SK-N-SH (cell line): Measurements from ENCODE around the gene HOXB8. TPM values are rescaled to one million over a fixed set of nuclear protein-coding genes. Genes with fewer than 3 reads are reported as not detected.

Experiments
- CTCF ChIA-PET: fragments of 300-600, 350-600 bp; formaldehyde crosslinking; extraction: SDS; loops from one replicate; lab custom pipeline; 2021; lab: Yijun Ruan, JAX
- POLR2A ChIA-PET: fragments of 350-600 bp; sonication (Branson Sonifier 250); formaldehyde crosslinking; extraction: SDS; loops from one replicate; lab custom pipeline; 2020; ENCODE audit warnings: antibody characterized with exemption, inconsistent platforms; lab: Yijun Ruan, JAX
- DNase-seq: peaks from one replicate; pipeline ENCODE4 v3.0.0; 2012
- H2AFZ ChIP-seq: fragments of 200-600 bp; sonication (generic); 2 replicates; pipeline ENCODE4 v1.8.1; 2016; ENCODE audit warnings: antibody characterized with exemption, mild to moderate bottlenecking, low read depth
- H3F3A ChIP-seq: fragments of 200-600 bp; sonication (generic); replicated peaks from 2 replicates; pipeline ENCODE3; 2016; ENCODE audit warnings: antibody characterized with exemption, mild to moderate bottlenecking; ENCODE audit not compliant: insufficient read depth
- H3K27ac ChIP-seq, 2 experiments: fragments of 200-500 bp in 1 of 2; fragments of 200-600 bp in 1 of 2; sonication (Bioruptor generic) in 1 of 2; sonication (generic), shearing (Covaris generic) in 1 of 2; 2 replicates each; pipeline versions ENCODE4 v1.5.1 to v1.6.1; 2014 to 2016; ENCODE audit warnings: low read depth in 2 of 2, inconsistent platforms in 1 of 2, low read length in 1 of 2, mild to moderate bottlenecking in 1 of 2, mixed read lengths in 1 of 2
- H3K27me3 ChIP-seq: fragments of 200-600 bp; sonication (generic), shearing (Covaris generic); 2 replicates; pipeline ENCODE4 v1.6.1; 2016; ENCODE audit warnings: mixed run types; ENCODE audit not compliant: insufficient read depth
- H3K36me3 ChIP-seq, 2 experiments: fragments of 200-500 bp in 1 of 2; fragments of 200-600 bp in 1 of 2; sonication (Bioruptor generic) in 1 of 2; sonication (generic) in 1 of 2; replicated peaks in 1 of 2; 2 replicates each; pipeline versions ENCODE3 to v1.5.1; 2014 to 2016; ENCODE audit warnings: low read length in 1 of 2, mild to moderate bottlenecking in 1 of 2; ENCODE audit not compliant: insufficient read depth in 2 of 2, control insufficient read depth in 1 of 2
- H3K4me1 ChIP-seq, 2 experiments: fragments of 200-500 bp in 1 of 2; fragments of 200-600 bp in 1 of 2; sonication (Bioruptor generic) in 1 of 2; sonication (generic), shearing (Covaris generic) in 1 of 2; 2 replicates each; pipeline versions ENCODE4 v1.5.1 to v1.6.1; 2014 to 2016; ENCODE audit warnings: low read depth in 1 of 2, low read length in 1 of 2, mixed run types in 1 of 2; ENCODE audit not compliant: insufficient read depth in 2 of 2, control insufficient read depth in 1 of 2
- H3K4me2 ChIP-seq: fragments of 200-600 bp; sonication (generic), shearing (Covaris generic); 2 replicates; pipeline ENCODE4 v1.6.1; 2017; ENCODE audit warnings: mixed run types
- H3K4me3 ChIP-seq, 2 experiments: fragments of 200-500 bp in 1 of 2; fragments of 200-600 bp in 1 of 2; sonication (Bioruptor generic) in 1 of 2; sonication (generic), shearing (Covaris generic) in 1 of 2; 2 replicates each; pipeline versions ENCODE4 v1.5.1 to v1.8.1; 2014 to 2016; ENCODE audit warnings: low read depth in 2 of 2, inconsistent platforms in 1 of 2, low read length in 1 of 2, mild to moderate bottlenecking in 1 of 2, mixed read lengths in 1 of 2, moderate library complexity in 1 of 2
- H3K79me2 ChIP-seq: fragments of 200-600 bp; sonication (generic); 2 replicates; pipeline ENCODE4 v1.8.1; 2017; ENCODE audit warnings: mild to moderate bottlenecking; ENCODE audit not compliant: insufficient read depth
- H3K9ac ChIP-seq: fragments of 200-600 bp; sonication (generic); 2 replicates; pipeline ENCODE4 v1.6.1; 2017; ENCODE audit warnings: mixed run types
- H3K9me2 ChIP-seq: fragments of 200-600 bp; sonication (generic); 2 replicates; pipeline ENCODE4 v1.6.1; 2017; ENCODE audit warnings: mixed run types
- H3K9me3 ChIP-seq: fragments of 200-600 bp; sonication (generic); 2 replicates; pipeline ENCODE4 v1.6.1; 2017; ENCODE audit warnings: mixed run types, mild to moderate bottlenecking, moderate library complexity
- H4K20me1 ChIP-seq: fragments of 200-600 bp; sonication (generic); 2 replicates; pipeline ENCODE4 v1.6.1; 2017; ENCODE audit warnings: mild to moderate bottlenecking, mixed run types; ENCODE audit not compliant: insufficient read depth
- CTCF ChIP-seq: fragments of 200-600 bp; sonication (generic); IDR thresholded peaks from 2 replicates; pipeline ENCODE4 v1.6.1; 2017; ENCODE audit warnings: antibody characterized with exemption, mild to moderate bottlenecking, moderate library complexity
- ELF1 ChIP-seq: IDR thresholded peaks from 2 replicates; pipeline ENCODE4 v1.4.0; 2012
- EZH2phosphoT487 ChIP-seq: fragments of 200-600 bp; sonication (generic); IDR thresholded peaks from 2 replicates; pipeline ENCODE4 v1.6.1; 2017; ENCODE audit warnings: low read depth, mixed run types, mild to moderate bottlenecking, antibody characterized with exemption, moderate library complexity, borderline replicate concordance
- GABPA ChIP-seq: IDR thresholded peaks from 2 replicates; pipeline ENCODE4 v1.4.0; 2012; ENCODE audit warnings: low read depth, mild to moderate bottlenecking
- GATA2 ChIP-seq: sonication (generic); formaldehyde crosslinking; IDR thresholded peaks from 2 replicates; pipeline ENCODE4 v1.5.0; 2020; ENCODE audit warnings: mild to moderate bottlenecking, missing genetic modification reagents
- JUND ChIP-seq: IDR thresholded peaks from 2 replicates; pipeline ENCODE4 v1.4.0; 2012
- MEF2A ChIP-seq: IDR thresholded peaks from 2 replicates; pipeline ENCODE4 v1.4.0; 2012; ENCODE audit warnings: low read depth, borderline replicate concordance
- MXI1 ChIP-seq: IDR thresholded peaks from 2 replicates; pipeline ENCODE4 v1.6.1; 2012; ENCODE audit warnings: mild to moderate bottlenecking, low read depth, low read length, improper control_type of control experiment
- NRF1 ChIP-seq: IDR thresholded peaks from 2 replicates; pipeline ENCODE4 v1.6.1; 2012; ENCODE audit warnings: low read depth, mild to moderate bottlenecking, low read length
- PBX3 ChIP-seq: IDR thresholded peaks from 2 replicates; pipeline ENCODE4; 2012
- REST ChIP-seq: IDR thresholded peaks from 2 replicates; pipeline ENCODE4 v1.6.1; 2012; ENCODE audit warnings: mild to moderate bottlenecking, low read depth, low read length, moderate library complexity
- RXRA ChIP-seq: IDR thresholded peaks from 2 replicates; pipeline ENCODE4 v1.4.0; 2012; ENCODE audit warnings: low read depth, mild to moderate bottlenecking, borderline replicate concordance
- SIN3A ChIP-seq: IDR thresholded peaks from 2 replicates; pipeline ENCODE4 v1.6.1; 2012; ENCODE audit warnings: low read depth, mild to moderate bottlenecking, low read length, moderate library complexity, borderline replicate concordance
- SMC3 ChIP-seq: IDR thresholded peaks from 2 replicates; pipeline ENCODE4 v1.6.1; 2012; ENCODE audit warnings: low read depth, low read length, improper control_type of control experiment
- TAF1 ChIP-seq: IDR thresholded peaks from 2 replicates; pipeline ENCODE4 v1.6.1; 2012; ENCODE audit warnings: low read depth, mild to moderate bottlenecking, low read length, moderate library complexity, borderline replicate concordance
- TCF12 ChIP-seq: IDR thresholded peaks from 2 replicates; pipeline ENCODE4 v1.4.0; 2012
- USF1 ChIP-seq: IDR thresholded peaks from 2 replicates; pipeline ENCODE4 v1.4.0; 2012; ENCODE audit warnings: low read depth, borderline replicate concordance
- USF2 ChIP-seq: fragments of 150-350 bp; IDR thresholded peaks from 2 replicates; pipeline ENCODE4 v1.6.1; 2017; ENCODE audit warnings: antibody characterized with exemption, low read length, low read depth, borderline replicate concordance
- YY1 ChIP-seq: IDR thresholded peaks from 2 replicates; pipeline ENCODE4 v1.4.0; 2012; ENCODE audit warnings: low read depth, mild to moderate bottlenecking
- ZBTB33 ChIP-seq: IDR thresholded peaks from 2 replicates; pipeline ENCODE4 v1.4.0; 2012; ENCODE audit warnings: low read depth, borderline replicate concordance
- polyA plus RNA-seq, 3 experiments: library from polyadenylated mRNA; depleted of rRNA; stranded (reverse); fragments of >200 nt; gene quantifications; 2 replicates each; pipeline ENCODE4 v1.2.3, GENCODE V29; 2012

HOXB8 gene
- polyA plus RNA-seq, 1 of the 3 experiments (the other 2 are of a cell fraction) = not detected

- Histone ChIP-seq H3K4me2 (no peak overlapping the region), H3K27ac (no peak overlapping the region), H3K79me2 (no peaks in the 10 kb centered on the region), H3K36me3 (no peaks in the 10 kb centered on the region), H3K27me3 (peaks cover 99% of the 10 kb centered on the region), H3F3A (no peaks in the 10 kb centered on the region), H3K9me2 (no peaks in the 10 kb centered on the region), H4K20me1 (peaks cover 5% of the 10 kb centered on the region; the same call in 1 of the 2 replicates), H2AFZ (no peak overlapping the region), H3K9ac (no peak overlapping the region), H3K4me3 (no peak overlapping the region), H3K4me1 (no peaks in the 10 kb centered on the region; a peak in 1 of 4 replicates), H3K9me3 (no peaks in the 10 kb centered on the region)
- POLR2A ChIA-PET = no interaction called here
- no peak for DNase-seq
- CTCF ChIA-PET = interaction anchor here (0.9 to 1.7 kb wide), 8 partner anchors 8 to 594 kb away, joined by 3 to 8 read pairs (median 3); partner anchors contain the start of gene HOXB5
- TF ChIP-seq RXRA = no peak
- TF ChIP-seq USF2 = no peak
- no peak for TF ChIP-seq CTCF
- TF ChIP-seq MXI1 = no peak
- no peak for TF ChIP-seq SMC3
- TF ChIP-seq ELF1 = no peak
- no peak for TF ChIP-seq MEF2A
- no peak for TF ChIP-seq EZH2phosphoT487
- no peak for TF ChIP-seq TAF1
- no peak for TF ChIP-seq GABPA
- no peak for TF ChIP-seq JUND
- no peak for TF ChIP-seq NRF1
- TF ChIP-seq REST = no peak
- no peak for TF ChIP-seq YY1
- no peak for TF ChIP-seq ZBTB33
- TF ChIP-seq PBX3 = no peak
- no peak for TF ChIP-seq GATA2 (CRISPR knock-in tag)
- TF ChIP-seq USF1 = no peak
- no peak for TF ChIP-seq SIN3A
- TF ChIP-seq TCF12 = no peak
These were observed 6.1 kb downstream of the HOXB8 start for GRCh38 chr17:48609033-48609432.
